HEK293 (cell line): ENCODE data around the gene DOCK3.

Experiments
- CTCF ChIA-PET: fragments of 350-600 bp; formaldehyde crosslinking; extraction: SDS; loops from one replicate; lab custom pipeline; 2021; ENCODE audit warnings: antibody characterized with exemption; lab: Yijun Ruan, JAX
- POLR2A ChIA-PET: fragments of 300-600 bp; formaldehyde crosslinking; extraction: SDS; loops from one replicate; lab custom pipeline; 2020; ENCODE audit warnings: antibody characterized with exemption, inconsistent platforms; lab: Yijun Ruan, JAX
- H3K27ac ChIP-seq: fragments of 200-500 bp; sonication (Bioruptor generic); 2 replicates; pipeline ENCODE4 v1.5.1; 2014; ENCODE audit warnings: low read depth, low read length, control low read depth, inconsistent platforms; ENCODE audit errors: extremely low read depth
- H3K36me3 ChIP-seq, 2 experiments: fragments of 200-500 bp in 1 of 2; sonication (Bioruptor generic) in 1 of 2; 1 replicate in 1 of 2; 2 replicates in 1 of 2; pipeline ENCODE4 v1.5.1; 2014 to 2017; ENCODE audit warnings: inconsistent platforms in 2 of 2, low read length in 2 of 2; ENCODE audit not compliant: control insufficient read depth in 2 of 2, insufficient read depth in 1 of 2
- H3K4me1 ChIP-seq: fragments of 200-500 bp; sonication (Bioruptor generic); 2 replicates; pipeline ENCODE4 v1.5.1; 2014; ENCODE audit warnings: mild to moderate bottlenecking, low read length, inconsistent platforms; ENCODE audit not compliant: control insufficient read depth, insufficient read depth
- H3K4me3 ChIP-seq: 2 replicates; pipeline ENCODE4 v1.5.1; 2011; ENCODE audit warnings: low read depth, mild to moderate bottlenecking, control low read depth, low read length, moderate library complexity
- H3K9me3 ChIP-seq: fragments of 200-500 bp; sonication (Bioruptor generic); 2 replicates; pipeline ENCODE4 v1.5.1; 2014; ENCODE audit warnings: low read depth, low read length, inconsistent platforms; ENCODE audit not compliant: control insufficient read depth, insufficient read depth
- BCL11B ChIP-seq: fragments of 450-650 bp; formaldehyde crosslinking; IDR thresholded peaks from 2 replicates; pipeline ENCODE4 v1.5.1; 2016; ENCODE audit warnings: low read depth, missing biosample characterization, missing genetic modification characterization
- ELK4 ChIP-seq: IDR thresholded peaks from 2 replicates; pipeline ENCODE4 v1.6.1; 2011; ENCODE audit warnings: mild to moderate bottlenecking, low read depth, low read length, borderline replicate concordance
- PATZ1 ChIP-seq: fragments of 450-650 bp; formaldehyde crosslinking; IDR thresholded peaks from 2 replicates; pipeline ENCODE4 v1.5.1; 2016; ENCODE audit warnings: missing biosample characterization, missing genetic modification characterization
- PRDM1 ChIP-seq: fragments of 450-650 bp; formaldehyde crosslinking; IDR thresholded peaks from 2 replicates; pipeline ENCODE4; 2016; ENCODE audit warnings: missing biosample characterization, missing genetic modification characterization
- PRDM6 ChIP-seq: fragments of 450-650 bp; formaldehyde crosslinking; IDR thresholded peaks from 2 replicates; pipeline ENCODE4 v1.5.1; 2017; ENCODE audit warnings: missing biosample characterization, missing genetic modification characterization
- TCF7L2 ChIP-seq: IDR thresholded peaks from 2 replicates; pipeline ENCODE4 v1.6.1; 2011; ENCODE audit warnings: low read depth, mild to moderate bottlenecking, inconsistent platforms, low read length, moderate library complexity, borderline replicate concordance
- ZBTB21 ChIP-seq: fragments of 450-650 bp; formaldehyde crosslinking; IDR thresholded peaks from 2 replicates; pipeline ENCODE4 v1.5.1; 2017; ENCODE audit warnings: missing biosample characterization, missing genetic modification characterization
- ZBTB8A ChIP-seq: fragments of 450-650 bp; formaldehyde crosslinking; IDR thresholded peaks from 2 replicates; pipeline ENCODE4 v1.5.1; 2016; ENCODE audit warnings: missing biosample characterization, missing genetic modification characterization
- ZNF2 ChIP-seq: fragments of 450-650 bp; formaldehyde crosslinking; IDR thresholded peaks from 2 replicates; pipeline ENCODE4 v1.5.1; 2016; ENCODE audit warnings: missing biosample characterization, missing genetic modification characterization
- ZNF221 ChIP-seq: fragments of 450-650 bp; formaldehyde crosslinking; IDR thresholded peaks from 2 replicates; pipeline ENCODE4 v1.5.1; 2017; ENCODE audit warnings: missing biosample characterization, missing genetic modification characterization, borderline replicate concordance
- ZNF266 ChIP-seq: fragments of 450-650 bp; formaldehyde crosslinking; IDR thresholded peaks from 2 replicates; pipeline ENCODE4 v1.5.1; 2016; ENCODE audit warnings: missing biosample characterization, missing genetic modification characterization, low read depth
- ZNF426 ChIP-seq: fragments of 450-650 bp; formaldehyde crosslinking; IDR thresholded peaks from 2 replicates; pipeline ENCODE4 v1.5.1; 2017; ENCODE audit warnings: missing biosample characterization, missing genetic modification characterization, mild to moderate bottlenecking, inconsistent platforms, moderate library complexity
- ZNF600 ChIP-seq: fragments of 450-650 bp; formaldehyde crosslinking; IDR thresholded peaks from 2 replicates; pipeline ENCODE4 v1.5.1; 2016; ENCODE audit warnings: missing biosample characterization, missing genetic modification characterization
- ZNF701 ChIP-seq: fragments of 450-650 bp; formaldehyde crosslinking; IDR thresholded peaks from 2 replicates; pipeline ENCODE4 v1.5.1; 2016; ENCODE audit warnings: missing biosample characterization, missing genetic modification characterization
- ZNF785 ChIP-seq: fragments of 450-650 bp; formaldehyde crosslinking; IDR thresholded peaks from 2 replicates; pipeline ENCODE4 v1.5.1; 2016; ENCODE audit warnings: missing biosample characterization, missing genetic modification characterization
- ZSCAN4 ChIP-seq: fragments of 450-650 bp; formaldehyde crosslinking; IDR thresholded peaks from 2 replicates; pipeline ENCODE4 v1.5.1; 2017; ENCODE audit warnings: missing biosample characterization, missing genetic modification characterization
- ZXDB ChIP-seq: fragments of 450-650 bp; formaldehyde crosslinking; IDR thresholded peaks from 2 replicates; pipeline ENCODE4 v1.5.1; 2016; ENCODE audit warnings: missing biosample characterization, missing genetic modification characterization

The DOCK3 gene

GRCh38 chr3:51378065-51378464, 703.3 kb downstream of the DOCK3 start (continued):
- no peak for TF ChIP-seq PATZ1 (tag by site-specific recombination)

GRCh38 chr3:51378726-51379125, 704.0 kb downstream of the DOCK3 start:
- POLR2A ChIA-PET: no interaction called here

GRCh38 chr3:51379301-51379700, 704.6 kb downstream of the DOCK3 start:
- peaks cover 0 to 43% of the 10 kb centered on the region in 2 experiments; a peak in 1 of 3 replicates for H3K36me3 ChIP-seq
- no peak overlapping the region for H3K4me3 ChIP-seq
- POLR2A ChIA-PET: no interaction called here
- CTCF ChIA-PET: interaction anchor here (1.5 kb wide), 1 partner anchor 279 kb away, joined by 5 read pairs; no protein-coding TSS in a partner anchor
- H3K27ac ChIP-seq: no peak overlapping the region
- no peak for TF ChIP-seq ZNF2 (tag by site-specific recombination)
- no peaks in the 10 kb centered on the region for H3K4me1 ChIP-seq
- H3K9me3 ChIP-seq: no peaks in the 10 kb centered on the region

More at GRCh38 chr3:51378726-51379125, 704.0 kb downstream of the DOCK3 start:
- Histone ChIP-seq H3K9me3 (no peaks in the 10 kb centered on the region), H3K36me3 (peaks cover 0 to 48% of the 10 kb centered on the region in 2 experiments; a peak in 1 of 3 replicates), H3K27ac (no peak overlapping the region), H3K4me1 (no peaks in the 10 kb centered on the region), H3K4me3 (no peak overlapping the region)
- CTCF ChIA-PET: no interaction called here
- TF ChIP-seq ELK4 (no peak), ZNF426 (tag by site-specific recombination) (no peak), BCL11B (tag by site-specific recombination) (no peak), ZXDB (tag by site-specific recombination) (no peak), TCF7L2 (no peak), ZBTB21 (tag by site-specific recombination) (no peak), ZNF221 (tag by site-specific recombination) (no peak), ZNF266 (tag by site-specific recombination) (no peak), ZNF600 (tag by site-specific recombination) (no peak), ZNF785 (tag by site-specific recombination) (no peak), ZNF701 (tag by site-specific recombination) (no peak), ZSCAN4 (tag by site-specific recombination) (no peak), ZBTB8A (tag by site-specific recombination) (no peak)

GRCh38 chr3:51379746-51380455, 705.2 kb downstream of the DOCK3 start:
- peaks cover 0 to 37% of the 10 kb centered on the region in 2 experiments; a peak in 1 of 3 replicates for H3K36me3 ChIP-seq
- no peak overlapping the region for H3K27ac ChIP-seq
- no peak for TF ChIP-seq PRDM6 (tag by site-specific recombination)
- TF ChIP-seq PRDM1 (tag by site-specific recombination): no peak
- TF ChIP-seq, all 188 proteins: peak for 0
- CTCF ChIA-PET: interaction anchor here (0.6 to 1.5 kb wide), 2 partner anchors 160 to 280 kb away, joined by 3 to 5 read pairs; no protein-coding TSS in a partner anchor
- Histone ChIP-seq H3K4me1 (no peaks in the 10 kb centered on the region), H3K9me3 (no peaks in the 10 kb centered on the region), H3K4me3 (no peak overlapping the region)
- POLR2A ChIA-PET: interaction anchor here (0.5 kb wide), 1 partner anchor 1066 kb away, joined by 3 read pairs; no protein-coding TSS in a partner anchor
